GM21390 (cell line): ENCODE measurements around the gene GNLY.
"Not testable (repeated sequence)": the region's sequence is repeated elsewhere in the genome, so short reads cannot be mapped to it uniquely, and the experiment has no call there.

ENCODE experiments used
- ATAC-seq: cut with Tn5 transposase; IDR thresholded peaks from one replicate; pipeline ENCODE4 v1.9.1; 2021; ENCODE audit not compliant: unreplicated experiment

The GNLY gene

GRCh38 chr2:85707304-85707703 lies 13.1 kb downstream of the GNLY start:
- peak; percentile 62 for ATAC-seq

DNA sequence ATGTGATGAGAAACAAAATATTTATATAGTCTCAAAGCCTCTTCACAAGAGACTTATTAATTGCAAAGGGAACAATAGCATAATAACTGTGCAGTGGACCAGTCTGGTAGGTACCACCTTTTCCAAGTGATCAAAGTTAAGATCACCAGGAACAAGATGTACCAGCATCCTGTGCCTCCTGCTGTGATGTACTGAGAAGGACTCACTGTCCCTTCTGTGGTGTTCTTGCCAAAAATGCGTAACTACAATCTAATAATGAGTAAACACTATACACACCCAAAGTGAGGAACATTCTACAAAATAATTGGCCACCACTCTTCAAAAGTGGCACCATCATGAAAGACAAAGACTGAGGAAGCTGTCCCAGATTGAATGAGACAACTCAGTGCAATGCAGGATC lies 14.5 kb downstream of the GNLY start:
- no peak for ATAC-seq

DNA sequence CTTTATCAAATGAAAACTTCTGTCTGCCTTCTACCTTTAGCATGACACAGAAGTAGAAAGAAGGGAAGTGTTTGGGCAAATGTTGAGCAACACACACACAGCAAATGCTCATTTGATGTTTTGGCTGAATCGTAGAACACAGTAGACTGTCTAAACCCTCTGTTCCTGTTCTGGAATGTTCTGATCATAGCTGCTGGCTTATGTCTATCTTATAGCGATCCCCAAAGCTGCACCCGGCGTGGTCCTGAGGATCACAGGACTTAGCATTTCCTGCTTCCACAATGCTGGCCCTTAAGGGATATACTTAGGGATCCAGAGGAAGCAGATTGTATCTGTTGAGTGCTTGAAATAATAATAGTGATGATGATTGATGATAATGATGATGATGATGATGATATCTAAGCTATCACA lies 15.2 kb downstream of the GNLY start:
- ATAC-seq: no peak

DNA sequence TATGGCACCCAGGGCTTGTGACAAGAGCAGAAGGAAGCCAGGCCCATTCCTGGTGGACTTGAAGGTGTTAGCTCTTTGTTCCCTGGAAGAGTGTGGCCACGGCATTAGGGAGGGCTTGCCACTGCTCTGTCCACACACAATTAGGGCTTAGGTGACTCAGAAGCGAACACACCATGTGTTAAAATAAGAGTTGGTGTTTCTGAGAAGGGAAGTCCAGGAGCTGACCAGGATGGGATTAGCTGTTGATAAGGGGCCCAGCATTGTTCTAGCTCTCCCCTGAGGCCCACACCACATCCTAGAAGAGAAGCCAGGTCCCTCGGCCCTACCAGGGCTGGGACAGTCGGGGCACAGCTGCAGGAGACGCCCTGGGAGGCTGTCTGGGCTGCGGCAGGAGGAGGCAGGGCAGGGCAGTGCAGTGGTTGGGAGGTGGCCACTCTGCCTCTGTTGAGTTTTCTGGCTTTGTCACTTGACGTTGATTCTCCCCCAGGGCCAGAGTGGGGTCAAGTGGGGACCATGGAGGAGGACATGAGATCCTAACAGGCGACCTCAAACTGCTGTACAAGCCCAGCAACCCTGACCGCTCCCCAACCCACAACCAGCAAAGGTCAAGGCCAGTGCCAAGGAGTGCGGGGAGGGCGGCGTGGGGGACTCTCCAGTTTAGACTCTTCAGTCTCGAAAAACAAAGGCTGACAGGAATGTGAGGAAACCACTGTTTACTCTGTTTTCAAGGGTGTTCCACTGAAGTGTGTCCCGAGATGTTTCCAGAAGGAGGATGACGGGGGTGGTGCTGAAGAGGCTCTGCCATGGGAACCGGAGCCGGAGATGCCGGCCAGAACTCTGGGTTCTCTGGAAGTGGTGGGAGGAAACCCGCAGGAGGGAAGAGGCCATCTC lies 16.8 kb downstream of the GNLY start:
- no peak for ATAC-seq

DNA sequence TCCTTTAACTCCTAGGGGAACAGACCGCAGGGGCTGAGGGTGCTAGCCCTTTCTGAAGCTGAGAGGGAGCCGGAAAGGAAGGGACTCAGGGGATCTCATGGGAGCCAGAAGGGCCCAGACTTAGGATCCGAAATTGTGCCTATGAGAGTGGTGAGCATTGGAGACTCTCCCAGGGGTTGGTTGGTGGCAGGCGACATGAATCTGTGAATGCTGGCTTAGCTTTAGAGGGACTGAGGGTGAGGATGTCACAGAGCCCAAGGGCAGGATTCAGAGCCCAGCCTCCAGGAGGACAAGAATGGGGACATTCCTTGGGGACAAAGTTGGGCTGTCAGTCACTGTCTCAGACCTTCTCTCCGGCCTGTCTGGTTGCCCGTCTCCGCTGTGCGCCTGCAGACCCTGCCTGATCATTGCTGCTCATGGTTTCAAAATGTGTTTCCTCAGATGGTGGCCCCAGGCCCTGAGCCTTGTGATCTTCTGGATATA lies 17.5 kb downstream of the GNLY start:
- ATAC-seq: no peak

GRCh38 chr2:85712336-85712735 lies 18.2 kb downstream of the GNLY start:
- no peak for ATAC-seq

DNA sequence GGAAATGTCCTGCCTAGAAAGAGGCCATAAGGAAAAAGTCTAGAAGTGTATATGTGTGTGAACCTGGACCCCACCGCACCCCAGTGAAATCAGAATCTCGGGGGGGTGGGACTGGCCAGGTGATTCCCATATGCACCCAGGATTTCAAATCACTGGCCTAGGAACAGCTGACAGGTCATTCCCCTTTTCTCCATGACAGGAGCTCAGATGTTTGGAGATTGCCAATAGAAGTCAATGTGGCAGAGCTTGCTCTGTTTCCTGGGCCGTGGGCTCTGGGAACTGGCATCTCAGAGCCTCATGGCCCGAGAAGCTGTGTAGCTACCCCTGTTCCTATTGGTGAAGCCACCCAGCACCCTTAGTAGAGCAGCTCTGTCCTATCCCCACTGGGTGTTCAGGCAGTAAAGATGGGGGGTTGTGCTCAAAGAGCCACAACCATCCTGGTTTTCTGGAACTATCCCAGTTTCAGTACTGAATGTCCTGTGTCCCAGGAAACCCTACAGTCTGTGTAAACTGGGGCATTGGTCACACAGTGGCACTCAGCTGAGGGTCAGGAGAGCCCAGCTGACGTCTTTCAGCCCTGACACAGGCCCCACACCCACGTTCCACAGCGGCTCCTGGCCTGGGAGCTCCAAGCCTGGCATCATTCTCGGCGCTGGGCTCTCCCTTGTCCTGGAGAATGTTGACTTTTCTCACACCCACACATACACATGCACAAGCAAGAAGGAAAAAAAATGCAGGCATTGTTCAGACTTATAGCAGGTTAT lies 18.9 kb downstream of the GNLY start:
- no peak for ATAC-seq

- ATAC-seq: no peak
Measured at GRCh38 chr2:85713836-85714235, 19.7 kb downstream of the GNLY start.

GRCh38 chr2:85714421-85714820 lies 20.3 kb downstream of the GNLY start:
- not testable (repeated sequence) for ATAC-seq

- no peak for ATAC-seq
Measured at GRCh38 chr2:85714841-85715240, 20.7 kb downstream of the GNLY start.

DNA sequence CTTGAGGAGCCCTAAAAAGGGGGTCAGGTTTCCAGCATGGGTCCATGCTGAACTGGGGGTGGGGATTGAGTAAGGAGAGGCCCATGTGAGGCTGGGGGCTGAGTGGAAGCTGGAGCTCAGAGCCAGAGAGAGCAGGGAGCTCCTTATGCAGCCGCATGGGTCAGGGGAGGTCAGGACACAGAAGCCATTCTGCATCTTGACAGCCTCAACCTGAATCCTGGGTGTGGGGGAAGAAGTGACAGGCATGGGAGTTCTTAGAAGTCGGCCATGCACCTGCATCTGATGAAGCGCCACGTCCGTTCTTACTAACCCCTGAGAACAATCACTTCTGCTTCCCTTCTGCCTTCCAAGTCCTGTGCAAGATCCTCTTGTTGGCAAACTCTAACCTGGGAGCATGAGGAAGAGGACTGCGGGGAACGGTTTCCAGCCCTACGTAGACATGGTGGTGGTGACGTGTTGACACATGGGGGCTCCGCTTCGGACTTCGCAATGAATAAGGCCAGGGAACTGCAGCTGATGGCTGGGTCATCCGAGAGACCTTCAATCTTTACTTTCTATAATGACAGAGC lies 22.3 kb downstream of the GNLY start:
- no peak for ATAC-seq

- ATAC-seq: no peak
Measured at GRCh38 chr2:85717308-85718008, 23.3 kb downstream of the GNLY start.

GRCh38 chr2:85718009-85718391 lies 23.8 kb downstream of the GNLY start:
- ATAC-seq: no peak

GRCh38 chr2:85718885-85719492 lies 24.8 kb downstream of the GNLY start:
- no peak for ATAC-seq

- ATAC-seq: no peak
Measured at GRCh38 chr2:85719609-85720240, 25.6 kb downstream of the GNLY start.

DNA sequence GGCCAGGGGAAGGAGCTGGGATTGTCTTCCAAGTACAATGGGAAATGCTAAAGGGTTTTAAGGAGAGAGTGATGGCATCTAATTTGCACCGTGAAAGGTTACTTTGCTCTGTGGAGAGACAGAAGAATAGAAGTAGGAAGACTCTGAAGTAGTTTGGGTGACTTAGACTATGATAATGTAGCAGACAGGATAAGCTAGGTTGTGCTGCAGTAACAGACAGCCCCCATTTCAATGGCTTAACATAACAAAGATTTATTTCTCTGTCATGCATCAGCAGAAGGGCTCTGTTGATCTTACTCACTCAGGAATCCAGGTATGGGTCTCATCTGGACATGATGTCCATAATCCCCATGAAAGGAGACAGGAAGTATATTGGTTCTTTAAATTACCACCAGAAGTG lies 26.4 kb downstream of the GNLY start:
- no peak for ATAC-seq

GRCh38 chr2:85721641-85722040 lies 27.5 kb downstream of the GNLY start:
- no peak for ATAC-seq

GRCh38 chr2:85722519-85722918 lies 28.4 kb downstream of the GNLY start:
- no peak for ATAC-seq

DNA sequence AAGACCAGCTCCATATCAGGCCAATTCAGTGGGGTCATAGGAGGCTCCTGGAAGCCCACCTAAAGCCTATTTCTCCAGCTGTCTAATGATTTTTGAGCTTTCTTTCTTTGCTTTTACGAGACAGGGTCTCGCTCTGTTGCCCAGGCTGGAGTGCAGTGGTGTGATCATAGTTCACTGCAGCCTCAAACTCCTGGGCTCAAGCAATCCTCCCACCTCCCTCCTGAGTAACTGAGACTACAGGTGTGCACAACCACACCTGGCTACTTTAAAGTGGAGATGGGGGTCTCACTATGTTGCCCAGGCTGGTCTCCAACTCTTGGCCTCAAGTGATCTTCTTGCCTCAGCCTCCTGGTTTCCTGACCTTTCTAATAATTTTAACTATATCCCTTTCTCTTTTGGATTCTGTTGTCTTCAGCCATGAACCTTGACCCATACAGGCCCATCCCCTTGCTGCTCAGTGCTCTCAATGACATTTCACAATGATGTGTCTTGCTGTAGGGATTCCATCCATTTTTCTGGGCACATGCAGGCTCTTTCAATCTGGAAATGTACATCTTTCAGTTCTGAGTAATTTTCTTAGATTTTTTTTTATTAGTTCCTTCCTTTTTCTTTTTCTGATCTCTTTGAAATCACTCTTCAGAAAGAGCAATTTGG lies 29.7 kb downstream of the GNLY start:
- no peak for ATAC-seq

- ATAC-seq: no peak
Measured at GRCh38 chr2:85724731-85725181, 30.6 kb downstream of the GNLY start.
